HG03060 (cell line): ENCODE data around the gene CD3G.
"Not testable (repeated sequence)": the region's sequence is repeated elsewhere in the genome, so short reads cannot be mapped to it uniquely, and the experiment has no call there.

Experiments used
- ATAC-seq: cut with Tn5 transposase; IDR thresholded peaks from one replicate; pipeline ENCODE4 v1.9.1; 2021; ENCODE audit warnings: low read depth, moderate number of reproducible peaks; ENCODE audit not compliant: unreplicated experiment

CD3G gene

GRCh38 chr11:118374729-118375128, 30.6 kb downstream of the CD3G start:
- ATAC-seq: no peak

GRCh38 chr11:118375978-118376377, 31.8 kb downstream of the CD3G start:
- no peak for ATAC-seq

- ATAC-seq: no peak
These were observed 35.4 kb downstream of the CD3G start for GRCh38 chr11:118379497-118379896.

DNA sequence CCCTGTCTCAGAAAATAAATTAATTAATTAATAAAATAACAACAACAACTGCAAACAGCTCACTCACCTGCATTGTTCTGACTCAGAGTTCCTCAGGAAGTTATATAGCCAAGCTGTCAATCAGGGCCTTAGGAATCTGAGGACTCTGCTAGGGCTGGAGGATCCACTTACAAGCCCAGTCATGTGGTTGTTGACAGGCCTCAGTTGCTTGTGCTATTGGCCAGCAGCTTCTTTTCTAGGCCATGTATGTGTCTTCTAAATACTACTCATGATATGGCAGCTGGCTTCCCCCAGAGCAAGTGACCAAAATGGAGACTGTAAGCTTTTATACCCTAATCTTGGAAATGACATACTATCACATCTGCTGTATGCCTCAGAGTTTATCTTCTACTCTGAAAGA, 36.4 kb downstream of the CD3G start:
- ATAC-seq: no peak

DNA sequence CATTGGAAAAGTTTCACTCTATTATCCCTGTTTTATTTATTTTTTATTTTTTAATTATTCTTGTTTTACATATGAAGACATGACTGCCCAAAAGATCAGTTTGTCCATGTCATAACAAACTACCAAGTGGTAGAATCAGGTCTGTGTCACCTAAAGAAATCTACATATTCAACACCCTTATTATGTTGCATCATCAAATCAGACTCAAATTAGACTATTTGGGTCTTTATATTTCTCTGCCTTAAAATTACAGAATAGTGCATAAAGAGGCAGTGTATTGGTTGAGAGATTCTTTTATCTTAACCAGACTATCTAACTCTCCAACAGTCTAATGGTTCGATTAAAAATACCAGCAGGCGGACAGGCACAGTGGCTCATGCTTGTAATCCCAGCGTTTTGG, 38.8 kb downstream of the CD3G start:
- no peak for ATAC-seq

GRCh38 chr11:118383657-118384056, 39.5 kb downstream of the CD3G start:
- no peak for ATAC-seq

GRCh38 chr11:118396097-118396501, 52.0 kb downstream of the CD3G start:
- ATAC-seq: no peak

- no peak for ATAC-seq
These were observed 53.3 kb downstream of the CD3G start for GRCh38 chr11:118397448-118397847.

DNA sequence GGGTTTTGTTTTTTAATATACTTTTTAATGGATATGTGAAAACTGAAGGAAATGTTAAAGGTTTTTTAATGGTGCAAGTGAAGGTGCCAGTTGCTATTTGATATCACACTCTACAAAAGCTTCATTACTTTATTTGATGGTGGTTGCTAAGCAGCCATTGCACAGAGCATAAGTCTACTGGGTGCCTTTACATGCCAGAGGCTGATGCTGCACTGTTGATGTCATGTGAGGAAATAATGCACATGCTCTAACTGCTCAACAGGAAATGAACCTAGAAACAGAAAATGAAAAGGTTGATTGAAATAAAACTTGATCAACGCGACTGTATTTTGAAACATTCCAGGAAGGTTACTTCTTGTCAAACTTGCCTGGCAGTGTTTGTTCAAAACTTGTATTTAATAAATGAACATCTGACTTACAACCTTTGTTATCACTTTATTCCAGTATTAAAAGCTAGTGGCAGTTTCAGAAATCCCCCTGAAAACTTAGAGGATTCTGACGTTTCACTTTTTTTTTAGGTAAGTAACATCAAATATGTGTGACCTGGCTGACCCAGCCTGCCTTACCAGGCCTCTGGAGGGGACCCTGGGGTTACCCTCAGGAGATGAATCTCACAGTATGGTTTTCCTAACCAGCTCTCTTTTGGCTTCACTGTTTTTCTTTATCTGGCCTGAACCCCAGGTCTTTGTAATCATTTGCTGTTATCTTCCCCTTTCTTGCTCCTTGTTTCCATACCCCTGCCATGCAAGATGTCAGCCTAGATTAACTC, 54.8 kb downstream of the CD3G start:
- ATAC-seq: no peak

- ATAC-seq: peak; percentile 37
These were observed 57.2 kb downstream of the CD3G start, which contains the start of gene ATP5MG for GRCh38 chr11:118401151-118401879. Gene ATP5MG (plus strand): TSS chr11:118401606. CDS start chr11:118401666, 60 bp downstream.

GRCh38 chr11:118401880-118402590, 57.9 kb downstream of the CD3G start:
- no peak for ATAC-seq

DNA sequence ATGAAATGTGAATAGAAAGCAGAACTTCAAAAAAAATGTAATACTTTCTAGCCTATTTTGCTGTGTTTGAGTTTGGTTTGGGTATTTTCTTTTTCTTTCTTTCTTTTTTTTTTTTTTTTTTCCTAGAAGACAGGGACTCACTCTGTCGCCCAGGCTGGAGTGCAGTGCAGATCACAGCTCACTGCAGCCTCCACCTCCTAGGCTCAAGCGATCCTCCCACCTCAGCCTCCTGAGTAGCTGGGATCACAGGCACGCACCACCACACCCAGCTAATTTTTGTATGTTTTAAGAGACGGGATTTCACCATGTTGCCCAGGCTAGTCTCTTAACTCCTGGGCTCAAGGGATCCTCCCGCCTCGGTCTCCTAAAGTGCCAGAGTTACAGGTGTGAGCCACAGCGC, 58.5 kb downstream of the CD3G start:
- ATAC-seq: not testable (repeated sequence)
